Stimulated activated naive CD4-positive, alpha-beta T cell treated with Interleukin-2 at 50 U/mL for 16 hours (primary cell): Measurements from ENCODE around the gene HCFC1.
"Not testable (repeated sequence)": the region's sequence is repeated elsewhere in the genome, so short reads cannot be mapped to it uniquely, and the experiment has no call there.

ENCODE experiments used
- DNase-seq: peaks from one replicate; lab custom pipeline; 2025; lab: John Stamatoyannopoulos, UW

Gene HCFC1

GRCh38 chrX:154008521-154008920 is 36.9 kb upstream of the HCFC1 start:
- DNase-seq = no peak

- DNase-seq = no peak
These were observed 35.3 kb upstream of the HCFC1 start for GRCh38 chrX:154006947-154007346.

- DNase-seq = no peak
These were observed 32.7 kb upstream of the HCFC1 start for GRCh38 chrX:154004315-154004714.

- peak; percentile 30 for DNase-seq
These were observed 30.6 kb upstream of the HCFC1 start for GRCh38 chrX:154002215-154002719.

- DNase-seq = no peak
These were observed 28.4 kb upstream of the HCFC1 start for GRCh38 chrX:154000051-154000450.

- DNase-seq = no peak
These were observed 27.9 kb upstream of the HCFC1 start for GRCh38 chrX:153999359-154000037.

- DNase-seq = no peak
These were observed 23.9 kb upstream of the HCFC1 start for GRCh38 chrX:153995504-153995903.

GRCh38 chrX:153994398-153994797 is 22.8 kb upstream of the HCFC1 start:
- not testable (repeated sequence) for DNase-seq

GRCh38 chrX:153993978-153994377 is 22.4 kb upstream of the HCFC1 start:
- no peak for DNase-seq

GRCh38 chrX:153993079-153993478 is 21.5 kb upstream of the HCFC1 start:
- no peak for DNase-seq

GRCh38 chrX:153992180-153992579 is 20.6 kb upstream of the HCFC1 start:
- no peak for DNase-seq

- no peak for DNase-seq
These were observed 19.5 kb upstream of the HCFC1 start for GRCh38 chrX:153991013-153991580.

- no peak for DNase-seq
These were observed 18.5 kb upstream of the HCFC1 start for GRCh38 chrX:153989973-153990655.

- DNase-seq = no peak
These were observed 16.9 kb upstream of the HCFC1 start for GRCh38 chrX:153988493-153988892.

- peak; percentile 40 for DNase-seq
These were observed 12.9 kb upstream of the HCFC1 start for GRCh38 chrX:153984351-153985178.

GRCh38 chrX:153983321-153983801 is 11.7 kb upstream of the HCFC1 start:
- no peak for DNase-seq

GRCh38 chrX:153981771-153982533 is 10.3 kb upstream of the HCFC1 start:
- peak; percentile 55 for DNase-seq

- DNase-seq = no peak
These were observed 9.6 kb upstream of the HCFC1 start for GRCh38 chrX:153981231-153981630.

- peak; percentile 16 for DNase-seq
These were observed 8.8 kb upstream of the HCFC1 start for GRCh38 chrX:153980394-153980793.

GRCh38 chrX:153974726-153975286 is 3.2 kb upstream of the HCFC1 start:
- no peak for DNase-seq
